Neuron (in vitro differentiated cells): Measurements from ENCODE around the gene MAB21L2.
"Not testable (repeated sequence)": the region's sequence is repeated elsewhere in the genome, so short reads cannot be mapped to it uniquely, and the experiment has no call there.

Source experiments
- H2AFZ ChIP-seq: one replicate; pipeline ENCODE4 v1.6.1; 2013; ENCODE audit warnings: low read depth, mild to moderate bottlenecking, inconsistent platforms, low read length, moderate library complexity
- H3K27me3 ChIP-seq: one replicate; pipeline ENCODE4 v1.6.1; 2013; ENCODE audit warnings: low read length; ENCODE audit not compliant: insufficient read depth
- H3K36me3 ChIP-seq: one replicate; pipeline ENCODE4 v1.6.1; 2013; ENCODE audit warnings: low read length; ENCODE audit not compliant: insufficient read depth
- H3K4me1 ChIP-seq: one replicate; pipeline ENCODE4 v1.6.1; 2013; ENCODE audit warnings: low read length; ENCODE audit not compliant: insufficient read depth
- H3K4me3 ChIP-seq: 2 replicates; pipeline ENCODE4 v1.5.1; 2013; ENCODE audit warnings: mild to moderate bottlenecking, low read length, moderate library complexity
- H3K9me3 ChIP-seq: one replicate; pipeline ENCODE4 v1.6.1; 2013; ENCODE audit warnings: low read length

Gene MAB21L2

DNA sequence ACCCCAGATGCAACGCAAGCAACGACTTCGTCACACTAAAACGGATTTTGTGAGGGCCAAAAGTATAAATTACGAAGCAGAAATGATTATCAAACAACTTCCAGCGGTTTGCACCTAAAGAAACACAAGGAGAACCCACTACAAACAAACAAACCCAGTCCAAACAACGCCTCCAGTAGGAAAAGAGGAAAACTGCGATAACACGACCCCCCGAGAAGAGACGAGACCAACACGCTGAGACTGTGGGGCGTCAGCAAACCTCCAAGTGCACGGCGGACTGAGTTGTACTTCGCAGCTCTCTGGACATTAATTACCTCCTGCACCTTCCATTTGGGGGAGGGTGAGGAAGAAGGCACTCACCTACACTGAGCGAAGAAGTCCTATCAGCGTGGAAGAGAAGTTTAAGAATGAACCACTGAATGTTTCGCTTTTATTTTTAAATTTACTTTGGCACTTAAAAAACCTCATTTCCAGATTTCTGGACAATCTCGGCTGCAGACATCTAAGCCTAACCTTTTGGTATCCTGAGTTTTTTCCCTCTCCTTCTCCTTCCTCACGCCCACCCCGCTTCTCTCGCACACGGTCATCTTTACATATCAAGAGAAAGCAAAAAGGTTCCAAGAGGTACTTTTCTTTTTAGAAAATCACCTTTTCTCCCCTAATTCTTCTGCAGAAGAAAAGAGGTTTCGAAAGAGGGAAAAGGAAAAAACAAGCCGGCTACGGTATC lies at the start of gene MAB21L2:
Gene MAB21L2, plus strand, starts transcription at position 6 of the 727 bp plus-strand sequence. CDS start 879 bp downstream, outside the sequence.
- H3K4me1 ChIP-seq, result peaks cover 43% of the 10 kb centered on the region
- H3K9me3 ChIP-seq, result no peaks in the 10 kb centered on the region
- H3K4me3 ChIP-seq, result peak within 1 kb of the TSS; percentile 51
- H3K27me3 ChIP-seq, result peaks cover 28% of the 10 kb centered on the region
- H3K36me3 ChIP-seq, result no peaks in the 10 kb centered on the region
- H2AFZ ChIP-seq, result peak within 1 kb of the TSS; percentile 54

DNA sequence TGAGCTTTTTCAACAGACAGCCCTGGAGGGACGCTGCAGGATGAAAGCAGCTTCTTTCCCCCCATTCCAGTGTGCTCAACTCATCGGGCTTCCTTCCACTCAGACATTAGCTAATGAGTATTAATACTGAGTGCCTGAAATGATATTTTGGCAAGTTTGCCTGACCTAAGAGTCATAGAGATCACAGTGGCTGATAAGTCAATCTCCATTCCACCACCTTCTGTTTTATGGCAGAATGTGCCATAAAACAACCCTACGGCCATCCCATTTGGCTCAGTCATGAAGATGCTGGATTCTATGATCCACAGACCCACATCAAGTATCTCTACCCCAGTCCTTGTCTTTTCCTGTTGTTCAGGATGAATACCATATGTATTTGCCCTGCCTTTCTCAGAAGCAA lies 48.3 kb upstream of the MAB21L2 start:
- no peak overlapping the region for H2AFZ ChIP-seq
- H3K4me1 ChIP-seq, result no peaks in the 10 kb centered on the region
- H3K4me3 ChIP-seq, result no peak overlapping the region
- no peaks in the 10 kb centered on the region for H3K9me3 ChIP-seq
- H3K36me3 ChIP-seq, result no peaks in the 10 kb centered on the region
- H3K27me3 ChIP-seq, result no peaks in the 10 kb centered on the region

GRCh38 chr4:150534818-150535217 lies 47.1 kb upstream of the MAB21L2 start:
- no peak overlapping the region for H3K4me3 ChIP-seq
- H3K36me3 ChIP-seq, result no peaks in the 10 kb centered on the region
- H3K9me3 ChIP-seq, result no peaks in the 10 kb centered on the region
- no peaks in the 10 kb centered on the region for H3K4me1 ChIP-seq
- H3K27me3 ChIP-seq, result no peaks in the 10 kb centered on the region
- no peak overlapping the region for H2AFZ ChIP-seq

GRCh38 chr4:150537911-150538310 lies 44.0 kb upstream of the MAB21L2 start:
- not testable (repeated sequence) for H3K9me3 ChIP-seq, H2AFZ ChIP-seq

DNA sequence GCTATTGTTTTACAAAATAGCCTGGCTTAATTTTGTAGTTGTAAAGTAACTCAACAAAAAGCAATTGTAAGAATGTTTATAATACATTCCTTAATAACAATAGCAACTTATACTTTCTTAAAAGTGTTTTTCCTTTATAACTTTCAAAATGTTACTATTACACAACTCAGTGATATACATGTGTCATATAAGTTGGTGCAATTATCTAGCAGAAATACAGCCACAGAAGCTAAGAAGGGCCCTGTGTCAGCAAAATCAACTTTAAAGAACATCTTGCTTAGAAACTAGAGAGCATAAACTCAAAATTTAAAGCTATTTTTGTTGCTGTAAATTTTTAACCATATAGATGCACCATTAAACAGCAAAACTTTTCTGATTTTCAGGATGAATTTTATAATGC lies 41.4 kb upstream of the MAB21L2 start:
- Histone ChIP-seq H3K27me3 (no peaks in the 10 kb centered on the region), H3K4me3 (no peak overlapping the region), H3K4me1 (peaks cover 8% of the 10 kb centered on the region), H2AFZ (no peak overlapping the region), H3K36me3 (no peaks in the 10 kb centered on the region), H3K9me3 (no peaks in the 10 kb centered on the region)

More at GRCh38 chr4:150537911-150538310, 44.0 kb upstream of the MAB21L2 start:
- H3K4me1 ChIP-seq, H3K27me3 ChIP-seq, H3K36me3 ChIP-seq, H3K4me3 ChIP-seq: not testable (repeated sequence)

DNA sequence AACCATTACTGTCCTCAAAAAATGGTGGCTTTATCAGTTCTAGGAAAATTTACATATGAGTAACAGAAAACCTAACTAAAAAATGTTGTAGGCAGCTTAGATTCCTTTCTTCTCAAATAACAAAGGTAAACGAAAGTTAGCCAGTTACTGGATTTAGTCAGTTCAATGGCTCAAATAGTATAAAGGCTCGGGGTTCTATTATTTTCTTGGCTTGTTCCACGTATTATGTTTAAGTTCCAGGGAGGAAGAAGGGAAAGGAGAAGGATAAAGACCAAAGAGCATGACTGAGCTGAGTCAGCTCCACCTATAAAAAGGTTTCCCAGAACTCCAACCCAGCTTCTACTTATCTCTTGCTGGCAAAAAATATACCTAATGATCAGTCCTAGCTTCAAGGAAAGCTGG lies 41.0 kb upstream of the MAB21L2 start:
- peaks cover 11% of the 10 kb centered on the region for H3K4me1 ChIP-seq
- H3K9me3 ChIP-seq, result no peaks in the 10 kb centered on the region
- no peaks in the 10 kb centered on the region for H3K27me3 ChIP-seq
- no peaks in the 10 kb centered on the region for H3K36me3 ChIP-seq
- no peak overlapping the region for H2AFZ ChIP-seq
- H3K4me3 ChIP-seq, result no peak overlapping the region

DNA sequence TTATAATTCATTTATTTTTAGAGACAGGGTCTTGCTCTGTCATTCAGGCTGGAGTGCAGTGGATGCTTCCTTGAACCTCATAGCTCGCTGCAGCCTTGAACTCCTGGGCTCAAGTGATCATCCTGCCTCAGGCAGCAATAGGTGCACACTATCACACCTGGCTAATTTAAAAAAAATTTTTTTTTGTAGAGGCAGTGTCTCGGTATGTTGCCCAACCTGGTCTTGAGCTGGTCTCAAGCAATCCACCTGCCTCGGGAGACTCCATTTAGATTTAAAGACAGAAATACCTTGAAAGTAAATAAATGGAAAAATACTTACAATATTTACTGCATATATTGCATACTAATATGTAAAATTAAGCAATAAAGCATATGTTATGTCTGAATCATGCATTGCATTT lies 40.3 kb upstream of the MAB21L2 start:
- Histone ChIP-seq H3K4me3 (no peak overlapping the region), H3K4me1 (peaks cover 16% of the 10 kb centered on the region), H3K27me3 (no peaks in the 10 kb centered on the region)

DNA sequence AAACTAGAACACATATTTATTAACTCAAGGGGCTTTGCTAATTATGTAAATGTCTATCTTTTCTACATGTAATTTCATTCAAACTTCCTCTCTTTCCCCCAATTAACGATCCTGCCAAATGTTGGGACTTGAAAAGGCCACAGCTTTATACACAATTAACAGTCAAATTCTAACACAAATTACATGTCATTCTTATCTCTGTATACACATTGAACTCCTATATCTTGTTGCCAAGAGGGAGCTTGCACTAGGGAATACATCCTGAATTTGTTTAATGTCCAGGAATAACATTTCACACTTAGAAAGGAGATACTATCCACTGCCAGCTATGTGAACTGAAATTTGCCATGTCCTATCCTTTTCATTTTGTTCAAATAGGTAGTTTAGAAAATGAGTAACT lies 38.9 kb upstream of the MAB21L2 start:
- H3K27me3 ChIP-seq, result no peaks in the 10 kb centered on the region
- no peak overlapping the region for H2AFZ ChIP-seq
- no peaks in the 10 kb centered on the region for H3K36me3 ChIP-seq
- no peak overlapping the region for H3K4me3 ChIP-seq
- no peaks in the 10 kb centered on the region for H3K9me3 ChIP-seq
- H3K4me1 ChIP-seq, result peaks cover 16% of the 10 kb centered on the region

More for the DNA sequence above, 40.3 kb upstream of the MAB21L2 start:
- Histone ChIP-seq H2AFZ (no peak overlapping the region), H3K9me3 (no peaks in the 10 kb centered on the region), H3K36me3 (no peaks in the 10 kb centered on the region)

GRCh38 chr4:150546286-150546685 lies 35.7 kb upstream of the MAB21L2 start:
- Histone ChIP-seq H3K4me1 (peaks cover 8% of the 10 kb centered on the region), H3K9me3 (no peaks in the 10 kb centered on the region), H3K27me3 (no peaks in the 10 kb centered on the region), H3K36me3 (no peaks in the 10 kb centered on the region), H2AFZ (peak overlapping the region; percentile 71), H3K4me3 (no peak overlapping the region)

DNA sequence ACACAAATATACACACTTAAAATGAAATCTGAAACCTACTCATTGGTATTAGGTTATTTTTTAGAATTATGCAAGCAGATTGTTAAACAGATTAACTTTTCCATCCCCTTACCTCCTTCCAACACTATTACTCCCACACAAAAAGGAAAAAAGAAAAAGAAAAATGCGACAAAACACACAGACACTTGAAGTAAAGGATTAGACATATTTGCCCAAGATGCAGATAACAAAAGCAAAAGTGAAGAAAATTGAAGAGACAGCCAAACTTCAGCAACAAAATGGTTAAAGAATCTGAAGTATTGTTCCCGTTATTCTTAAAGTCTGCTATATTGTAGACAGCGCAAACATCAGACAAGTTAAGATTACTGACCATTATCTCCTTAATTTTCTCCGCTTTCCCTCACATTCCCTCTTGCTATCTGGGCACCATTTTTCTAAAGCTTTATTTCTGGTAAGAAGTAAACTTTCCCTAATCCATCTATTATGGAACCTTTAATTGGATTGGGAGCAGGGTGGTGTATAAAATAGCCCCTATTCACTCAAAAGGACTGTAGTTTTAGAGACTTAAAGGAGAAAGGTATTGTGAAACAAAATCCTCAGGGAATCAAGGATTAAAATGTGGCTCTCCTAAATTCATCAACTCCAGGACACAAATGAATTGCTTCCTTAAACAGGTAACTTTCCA lies 34.7 kb upstream of the MAB21L2 start:
- Histone ChIP-seq H3K4me3 (no peak overlapping the region), H3K9me3 (no peaks in the 10 kb centered on the region), H2AFZ (no peak overlapping the region), H3K36me3 (no peaks in the 10 kb centered on the region), H3K27me3 (no peaks in the 10 kb centered on the region), H3K4me1 (peaks cover 8% of the 10 kb centered on the region)

DNA sequence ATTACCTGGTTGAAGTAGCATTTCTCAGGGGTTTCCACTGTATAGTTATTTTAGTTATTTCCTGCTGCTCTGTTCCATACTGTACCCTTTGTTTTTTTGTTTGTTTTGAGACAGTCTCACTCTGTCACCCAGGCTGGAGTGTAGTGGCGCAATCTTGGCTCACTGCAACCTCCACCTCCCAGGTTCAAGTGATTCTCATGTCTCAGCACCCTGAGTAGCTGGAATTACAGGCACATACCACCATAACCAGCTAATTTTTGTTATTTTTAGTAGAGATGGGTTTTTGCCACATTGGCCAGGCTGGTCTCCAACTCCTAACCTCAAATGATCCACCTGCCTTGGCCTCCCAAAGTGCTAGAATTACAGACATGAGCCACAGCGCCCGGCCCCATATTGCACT lies 24.1 kb upstream of the MAB21L2 start:
- not testable (repeated sequence) for H2AFZ ChIP-seq, H3K4me3 ChIP-seq, H3K9me3 ChIP-seq, H3K4me1 ChIP-seq, H3K27me3 ChIP-seq, H3K36me3 ChIP-seq

GRCh38 chr4:150561143-150561737 lies 20.7 kb upstream of the MAB21L2 start:
- Histone ChIP-seq H2AFZ (no peak overlapping the region), H3K4me3 (no peak overlapping the region), H3K4me1 (no peaks in the 10 kb centered on the region), H3K9me3 (no peaks in the 10 kb centered on the region), H3K36me3 (no peaks in the 10 kb centered on the region), H3K27me3 (no peaks in the 10 kb centered on the region)

DNA sequence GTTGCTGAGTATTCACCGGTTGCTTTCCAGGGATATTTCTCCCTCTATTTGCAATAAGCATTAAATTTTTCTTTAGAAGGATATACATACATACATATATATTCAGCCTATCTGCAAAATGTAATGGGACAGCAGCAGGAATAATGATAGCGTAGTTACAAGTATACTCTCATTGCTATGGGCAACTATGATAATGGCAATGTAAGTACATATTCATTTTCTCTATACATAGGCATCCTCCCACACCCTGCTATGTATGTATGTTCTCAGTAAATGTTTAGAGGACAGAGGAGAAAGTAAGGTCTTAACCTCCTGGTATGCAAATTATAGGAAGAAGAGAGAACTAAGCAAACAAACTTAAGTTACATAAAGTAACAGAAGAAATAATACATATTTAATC lies 19.7 kb upstream of the MAB21L2 start:
- no peak overlapping the region for H3K4me3 ChIP-seq
- no peaks in the 10 kb centered on the region for H3K4me1 ChIP-seq
- H3K27me3 ChIP-seq, result no peaks in the 10 kb centered on the region
- H3K36me3 ChIP-seq, result no peaks in the 10 kb centered on the region
- no peak overlapping the region for H2AFZ ChIP-seq
- no peaks in the 10 kb centered on the region for H3K9me3 ChIP-seq
